22Rv1 (cell line): Measurements from ENCODE around the gene APOL6.

ENCODE experiments used
- H3K27ac ChIP-seq: fragments of 450-650 bp; 2 replicates; pipeline ENCODE4 v1.5.1; 2017
- CTCF ChIP-seq: fragments of 450-650 bp; IDR thresholded peaks from 2 replicates; pipeline ENCODE4 v1.5.1; 2017; ENCODE audit warnings: mild to moderate bottlenecking
- ZFX ChIP-seq: fragments of 450-650 bp; IDR thresholded peaks from 2 replicates; pipeline ENCODE4 v1.6.1; 2017; ENCODE audit warnings: antibody characterized with exemption, borderline replicate concordance

Gene APOL6

DNA sequence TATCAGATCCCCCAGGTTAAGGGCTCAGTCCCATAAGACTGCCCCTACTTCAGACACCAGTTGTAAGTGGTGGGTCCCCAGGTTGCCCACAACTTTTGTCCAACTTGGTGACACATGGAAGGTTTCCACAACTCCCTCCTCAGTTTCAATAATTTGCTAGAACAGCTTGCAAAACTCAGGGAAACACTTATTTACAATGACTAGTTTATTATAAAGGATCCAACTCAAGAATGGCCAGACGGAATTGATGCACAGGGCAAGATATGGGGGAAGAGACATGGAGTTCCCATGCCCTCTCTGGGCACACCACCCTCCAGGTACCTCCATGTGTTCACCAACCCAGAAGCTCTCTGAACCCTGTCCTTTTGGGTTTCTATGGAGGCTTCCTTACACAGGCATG lies 5.6 kb downstream of the APOL6 start:
- H3K27ac ChIP-seq, result no peak overlapping the region
- no peak for TF ChIP-seq ZFX
- no peak for TF ChIP-seq CTCF

- TF ChIP-seq CTCF (no peak), ZFX (no peak)
- H3K27ac ChIP-seq, result no peak overlapping the region
Observed at GRCh38 chr22:35656284-35656752, 8.1 kb downstream of the APOL6 start.

DNA sequence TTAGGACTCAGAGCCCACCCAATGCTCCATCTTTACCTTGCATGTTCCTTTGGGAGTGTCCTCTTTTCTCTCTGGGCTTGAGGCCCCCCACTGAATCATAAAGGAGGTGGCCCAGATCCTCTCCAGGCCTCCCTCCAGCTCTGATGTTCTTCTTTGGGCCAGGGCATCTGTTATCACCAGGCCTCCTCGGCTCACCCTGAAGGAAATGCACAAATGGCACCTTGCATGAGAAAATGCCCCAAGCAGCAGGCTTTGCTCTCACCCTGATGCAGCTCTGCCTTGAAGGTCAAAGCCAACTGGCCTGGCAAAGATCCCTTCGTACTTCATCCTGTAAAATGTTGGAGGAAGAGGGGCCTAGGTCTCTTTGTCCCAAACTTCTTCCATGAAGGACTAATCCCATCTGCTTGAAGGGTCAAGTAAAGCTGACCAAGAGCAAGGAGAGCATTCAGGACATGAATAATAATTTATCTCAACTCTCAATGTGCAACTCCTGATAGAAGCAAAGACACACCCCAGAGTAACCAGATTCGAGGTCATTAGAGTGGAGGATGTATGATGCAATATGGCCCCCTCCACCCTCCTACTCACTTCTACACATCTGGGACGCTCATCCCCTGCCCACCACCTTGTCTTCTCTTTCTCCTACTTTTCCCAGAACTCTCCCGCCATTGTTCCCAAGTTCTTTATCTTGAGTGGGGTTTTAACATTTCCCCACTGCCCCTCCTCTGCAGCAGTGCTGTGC lies 9.5 kb downstream of the APOL6 start:
- TF ChIP-seq CTCF, result no peak
- no peak for TF ChIP-seq ZFX
- no peak overlapping the region for H3K27ac ChIP-seq

GRCh38 chr22:35660291-35661127 lies 12.3 kb downstream of the APOL6 start:
- no peak overlapping the region for H3K27ac ChIP-seq
- no peak for TF ChIP-seq CTCF
- TF ChIP-seq ZFX, result no peak

DNA sequence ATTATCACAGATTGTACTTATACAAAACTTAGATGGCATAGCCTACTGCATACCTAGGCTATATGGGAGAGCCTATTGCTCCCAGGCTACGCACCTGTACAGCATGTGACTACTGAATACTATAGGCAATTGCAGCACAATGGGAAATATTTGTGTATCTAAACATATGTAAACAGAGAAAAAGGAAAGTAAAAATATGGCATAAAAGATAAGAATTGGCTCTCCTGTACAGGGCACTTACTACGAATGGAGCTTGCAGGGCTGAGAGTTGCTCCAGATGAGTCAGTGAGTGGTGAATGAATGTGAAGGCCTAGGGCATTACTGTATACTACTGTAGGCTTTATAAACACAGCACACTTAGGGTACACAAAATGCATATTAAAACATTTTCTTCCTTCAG lies 13.2 kb downstream of the APOL6 start:
- TF ChIP-seq CTCF (no peak), ZFX (no peak)

GRCh38 chr22:35662914-35663313 lies 14.7 kb downstream of the APOL6 start:
- no peak for TF ChIP-seq CTCF
- TF ChIP-seq ZFX, result no peak
- no peak overlapping the region for H3K27ac ChIP-seq

More for the DNA sequence above, 13.2 kb downstream of the APOL6 start:
- H3K27ac ChIP-seq, result no peak overlapping the region

- TF ChIP-seq CTCF, result no peak
- no peak for TF ChIP-seq ZFX
- no peak overlapping the region for H3K27ac ChIP-seq
Observed at GRCh38 chr22:35663371-35663770, 15.1 kb downstream of the APOL6 start.
